ENCODE data around the gene GOLT1A. TPM values are rescaled to one million over a fixed set of nuclear protein-coding genes. Genes with fewer than 3 reads are reported as not detected.

GOLT1A gene
- total and polyA plus RNA-seq, 2 donors (not counting 1 experiment from before 2014, with no cell fraction given) = 0.50 TPM; not detected in 1

GRCh38 chr1:204207136-204207616 lies 6.6 kb downstream of the GOLT1A start:
- TF ChIP-seq, protein P1, sequence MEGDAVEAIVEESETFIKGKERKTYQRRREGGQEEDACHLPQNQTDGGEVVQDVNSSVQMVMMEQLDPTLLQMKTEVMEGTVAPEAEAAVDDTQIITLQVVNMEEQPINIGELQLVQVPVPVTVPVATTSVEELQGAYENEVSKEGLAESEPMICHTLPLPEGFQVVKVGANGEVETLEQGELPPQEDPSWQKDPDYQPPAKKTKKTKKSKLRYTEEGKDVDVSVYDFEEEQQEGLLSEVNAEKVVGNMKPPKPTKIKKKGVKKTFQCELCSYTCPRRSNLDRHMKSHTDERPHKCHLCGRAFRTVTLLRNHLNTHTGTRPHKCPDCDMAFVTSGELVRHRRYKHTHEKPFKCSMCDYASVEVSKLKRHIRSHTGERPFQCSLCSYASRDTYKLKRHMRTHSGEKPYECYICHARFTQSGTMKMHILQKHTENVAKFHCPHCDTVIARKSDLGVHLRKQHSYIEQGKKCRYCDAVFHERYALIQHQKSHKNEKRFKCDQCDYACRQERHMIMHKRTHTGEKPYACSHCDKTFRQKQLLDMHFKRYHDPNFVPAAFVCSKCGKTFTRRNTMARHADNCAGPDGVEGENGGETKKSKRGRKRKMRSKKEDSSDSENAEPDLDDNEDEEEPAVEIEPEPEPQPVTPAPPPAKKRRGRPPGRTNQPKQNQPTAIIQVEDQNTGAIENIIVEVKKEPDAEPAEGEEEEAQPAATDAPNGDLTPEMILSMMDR (conservative IDR thresholded peaks at IDR 0.05 in 1 of 2, IDR thresholded peaks at IDR 0.05 in 1 of 2; ENCODE audit: low read depth in 1 of 2, low read length in 2 of 2) = peak; percentile 81 to 95
- no peak for TF ChIP-seq EZH2 (IDR thresholded peaks at IDR 0.05; ENCODE audit: low read length, missing control alignments)
- no peaks in the 10 kb centered on the region for H3K4me1 ChIP-seq (ENCODE audit: control insufficient read depth, extremely low read depth, insufficient read depth, low read length)
- H2AFZ ChIP-seq (ENCODE audit: low read length) = no peak overlapping the region
- no peak overlapping the region for H3K4me3 ChIP-seq (replicated peaks in 1 of 4; ENCODE audit: control extremely low read depth in 1 of 4, insufficient read depth in 1 of 4, low read depth in 3 of 4, low read length in 4 of 4)
- H3K4me2 ChIP-seq (ENCODE audit: extremely low read depth, insufficient read depth, low read length) = no peak overlapping the region
- H3K79me2 ChIP-seq (ENCODE audit: control insufficient read depth, insufficient read depth, low read length) = no peaks in the 10 kb centered on the region
- H4K20me1 ChIP-seq (ENCODE audit: control insufficient read depth, extremely low read depth, insufficient read depth, low read length) = no peaks in the 10 kb centered on the region
- no peaks in the 10 kb centered on the region for H3K9me3 ChIP-seq (ENCODE audit: control insufficient read depth, insufficient read depth, low read depth, low read length)
- H3K36me3 ChIP-seq (ENCODE audit: control insufficient read depth, insufficient read depth, low read length) = no peaks in the 10 kb centered on the region
- no peak overlapping the region for H3K27ac ChIP-seq (ENCODE audit: insufficient read depth, low read length)
- peaks cover 13% of the 10 kb centered on the region for H3K27me3 ChIP-seq (ENCODE audit: control insufficient read depth, insufficient read depth, low read length)
- DNase-seq (ENCODE audit: low read depth in 2 of 2) = peak; percentile 9 to 12
- no peak overlapping the region for H3K9ac ChIP-seq (ENCODE audit: insufficient read depth, low read length)

GRCh38 chr1:204206121-204206520 lies 7.7 kb downstream of the GOLT1A start:
- no peak overlapping the region for H2AFZ ChIP-seq (ENCODE audit: low read length)
- peak in 1 of 2 donors; percentile 4 for DNase-seq (ENCODE audit: low read depth in 2 of 2)

DNA sequence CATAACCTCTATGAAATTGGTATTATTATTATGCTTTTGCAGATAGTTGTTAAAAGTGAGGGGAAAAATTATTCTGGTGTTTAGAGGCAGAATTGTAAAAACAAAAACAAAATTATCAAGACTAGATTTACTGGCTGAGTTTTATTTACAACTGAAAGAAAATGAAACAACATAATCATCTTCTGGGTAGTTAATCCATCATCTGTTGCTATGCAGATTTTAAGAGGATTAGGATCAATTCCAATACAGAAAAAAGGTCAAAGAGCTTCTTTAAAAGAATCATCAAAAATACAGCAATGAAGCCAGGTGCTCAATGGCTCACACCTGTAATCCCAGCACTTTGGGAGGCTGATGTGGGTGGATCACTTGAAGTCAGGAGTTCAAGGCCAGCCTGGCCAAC lies 8.3 kb downstream of the GOLT1A start:
- no peak for TF ChIP-seq EZH2 (IDR thresholded peaks at IDR 0.05; ENCODE audit: low read length, missing control alignments)
- TF ChIP-seq, protein P1 (conservative IDR thresholded peaks at IDR 0.05 in 1 of 2, IDR thresholded peaks at IDR 0.05 in 1 of 2; ENCODE audit: low read depth in 1 of 2, low read length in 2 of 2) = no peak
- Histone ChIP-seq H4K20me1 (ENCODE audit: control insufficient read depth, extremely low read depth, insufficient read depth, low read length) (no peaks in the 10 kb centered on the region), H2AFZ (ENCODE audit: low read length) (no peak overlapping the region), H3K27ac (ENCODE audit: insufficient read depth, low read length) (no peak overlapping the region), H3K4me1 (ENCODE audit: control insufficient read depth, extremely low read depth, insufficient read depth, low read length) (no peaks in the 10 kb centered on the region), H3K27me3 (ENCODE audit: control insufficient read depth, insufficient read depth, low read length) (peaks cover 10% of the 10 kb centered on the region), H3K4me3 (replicated peaks in 1 of 4; ENCODE audit: control extremely low read depth in 1 of 4, insufficient read depth in 1 of 4, low read depth in 3 of 4, low read length in 4 of 4) (no peak overlapping the region), H3K9ac (ENCODE audit: insufficient read depth, low read length) (no peak overlapping the region), H3K36me3 (ENCODE audit: control insufficient read depth, insufficient read depth, low read length) (no peaks in the 10 kb centered on the region), H3K79me2 (ENCODE audit: control insufficient read depth, insufficient read depth, low read length) (no peaks in the 10 kb centered on the region), H3K4me2 (ENCODE audit: extremely low read depth, insufficient read depth, low read length) (no peak overlapping the region), H3K9me3 (ENCODE audit: control insufficient read depth, insufficient read depth, low read depth, low read length) (no peaks in the 10 kb centered on the region)
- no peak for DNase-seq (ENCODE audit: low read depth in 2 of 2)

More at GRCh38 chr1:204206121-204206520, 7.7 kb downstream of the GOLT1A start:
- Histone ChIP-seq H3K27me3 (ENCODE audit: control insufficient read depth, insufficient read depth, low read length) (peaks cover 12% of the 10 kb centered on the region), H3K79me2 (ENCODE audit: control insufficient read depth, insufficient read depth, low read length) (no peaks in the 10 kb centered on the region), H3K4me3 (replicated peaks in 1 of 4; ENCODE audit: control extremely low read depth in 1 of 4, insufficient read depth in 1 of 4, low read depth in 3 of 4, low read length in 4 of 4) (no peak overlapping the region), H3K4me1 (ENCODE audit: control insufficient read depth, extremely low read depth, insufficient read depth, low read length) (no peaks in the 10 kb centered on the region), H3K9ac (ENCODE audit: insufficient read depth, low read length) (no peak overlapping the region), H3K9me3 (ENCODE audit: control insufficient read depth, insufficient read depth, low read depth, low read length) (no peaks in the 10 kb centered on the region), H4K20me1 (ENCODE audit: control insufficient read depth, extremely low read depth, insufficient read depth, low read length) (no peaks in the 10 kb centered on the region), H3K36me3 (ENCODE audit: control insufficient read depth, insufficient read depth, low read length) (no peaks in the 10 kb centered on the region), H3K27ac (ENCODE audit: insufficient read depth, low read length) (no peak overlapping the region), H3K4me2 (ENCODE audit: extremely low read depth, insufficient read depth, low read length) (no peak overlapping the region)
- TF ChIP-seq, protein P1 (conservative IDR thresholded peaks at IDR 0.05 in 1 of 2, IDR thresholded peaks at IDR 0.05 in 1 of 2; ENCODE audit: low read depth in 1 of 2, low read length in 2 of 2) = peak in 1 of 2 donors; percentile 36
- TF ChIP-seq EZH2 (IDR thresholded peaks at IDR 0.05; ENCODE audit: low read length, missing control alignments) = no peak
